Kidney epithelial cell (primary cell): ENCODE data around the gene ZC3H7B. TPM values are rescaled to one million over a fixed set of nuclear protein-coding genes. Genes with fewer than 3 reads are reported as not detected.
A peak's percentile ranks its signal among the peaks of the same experiment; 100 is the strongest.

Experiments
- DNase-seq: peaks from one replicate; pipeline ENCODE4 v3.0.0-alpha.2; 2010; ENCODE audit warnings: low read depth
- H3K27me3 ChIP-seq: 2 replicates; pipeline ENCODE4 v1.6.0; 2011; ENCODE audit warnings: low read length; ENCODE audit not compliant: control insufficient read depth, insufficient read depth
- H3K36me3 ChIP-seq: 2 replicates; pipeline ENCODE4 v1.5.1; 2011; ENCODE audit warnings: low read length; ENCODE audit not compliant: control insufficient read depth, insufficient read depth
- H3K4me3 ChIP-seq: 2 replicates; pipeline ENCODE4 v1.5.1; 2011; ENCODE audit warnings: low read depth, mild to moderate bottlenecking, control low read depth, low read length
- CTCF ChIP-seq: IDR thresholded peaks from 2 replicates; pipeline ENCODE4 v1.5.1; 2011; ENCODE audit warnings: mild to moderate bottlenecking, moderate library complexity, low read length, control low read depth, inconsistent platforms; ENCODE audit not compliant: insufficient read depth, poor library complexity, severe bottlenecking
- total RNA-seq: library from RNA; depleted of rRNA; stranded (reverse); fragments of >200 nt; gene quantifications from 2 replicates; pipeline ENCODE4 v1.2.3, GENCODE V29; 2015

Gene ZC3H7B
- total RNA-seq, 1 donor from 2014 or later, result 57.7 TPM

- no peaks in the 10 kb centered on the region for H3K27me3 ChIP-seq
- no peak for TF ChIP-seq CTCF
- H3K36me3 ChIP-seq, result no peaks in the 10 kb centered on the region
- DNase-seq, result no peak
- peak overlapping the region; percentile 70 for H3K4me3 ChIP-seq
Observed at GRCh38 chr22:41302811-41303210, 1.5 kb downstream of the ZC3H7B start.

DNA sequence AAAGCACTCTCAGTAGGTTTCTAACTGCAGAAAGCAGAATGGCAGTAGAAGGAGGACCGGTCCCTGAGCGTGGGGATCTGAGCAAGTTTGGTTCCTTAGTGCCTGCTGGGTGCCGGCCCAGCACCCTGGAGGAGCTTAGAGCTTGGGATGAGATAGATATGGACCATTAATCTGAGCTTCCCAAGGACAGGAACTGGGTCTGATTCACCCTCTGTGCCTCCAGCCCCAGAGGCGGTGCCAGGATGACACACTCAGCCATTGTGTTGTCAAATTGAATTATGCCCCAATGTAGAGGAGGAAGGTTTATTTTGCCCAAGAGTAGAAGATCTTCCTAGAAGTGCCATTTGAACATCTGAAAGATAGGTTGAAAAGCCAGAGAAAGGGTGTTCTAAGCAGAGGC, 4.3 kb downstream of the ZC3H7B start:
- no peaks in the 10 kb centered on the region for H3K27me3 ChIP-seq
- TF ChIP-seq CTCF, result no peak
- H3K36me3 ChIP-seq, result no peaks in the 10 kb centered on the region
- DNase-seq, result peak; percentile 61
- no peak overlapping the region for H3K4me3 ChIP-seq

DNA sequence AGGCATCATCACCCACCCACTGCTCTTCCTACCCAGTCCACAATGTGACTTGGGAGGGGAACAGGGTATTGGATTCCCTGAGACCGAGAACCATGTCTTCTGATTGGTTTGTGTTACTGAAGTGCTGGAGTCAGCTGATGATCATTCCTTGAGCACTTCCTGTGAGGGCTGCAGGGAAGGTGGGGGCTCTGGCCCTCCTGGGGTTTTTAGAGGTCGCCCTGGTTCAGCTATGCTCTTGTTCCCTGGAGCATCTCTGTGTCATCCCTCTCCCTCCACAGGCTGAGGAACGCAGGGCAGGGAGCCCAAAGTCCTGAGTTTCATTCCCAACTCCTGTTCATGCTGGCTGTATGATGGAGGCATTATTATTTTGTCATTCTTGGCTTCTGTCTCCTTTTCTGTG, 6.7 kb downstream of the ZC3H7B start:
- no peaks in the 10 kb centered on the region for H3K36me3 ChIP-seq
- DNase-seq, result no peak
- H3K4me3 ChIP-seq, result no peak overlapping the region
- no peak for TF ChIP-seq CTCF
- H3K27me3 ChIP-seq, result no peaks in the 10 kb centered on the region

- no peak for TF ChIP-seq CTCF
- no peak overlapping the region for H3K4me3 ChIP-seq
- DNase-seq, result no peak
Observed at GRCh38 chr22:41308544-41308947, 7.2 kb downstream of the ZC3H7B start.

GRCh38 chr22:41310336-41310735, 9.0 kb downstream of the ZC3H7B start:
- no peak for DNase-seq
- no peak for TF ChIP-seq CTCF
- no peak overlapping the region for H3K4me3 ChIP-seq
- peaks cover 1% of the 10 kb centered on the region for H3K36me3 ChIP-seq
- no peaks in the 10 kb centered on the region for H3K27me3 ChIP-seq

More at GRCh38 chr22:41308544-41308947, 7.2 kb downstream of the ZC3H7B start:
- Histone ChIP-seq H3K27me3 (no peaks in the 10 kb centered on the region), H3K36me3 (peaks cover 1% of the 10 kb centered on the region)

GRCh38 chr22:41311487-41311886, 10.2 kb downstream of the ZC3H7B start:
- H3K4me3 ChIP-seq, result no peak overlapping the region
- peaks cover 1% of the 10 kb centered on the region for H3K36me3 ChIP-seq
- no peak for DNase-seq
- no peaks in the 10 kb centered on the region for H3K27me3 ChIP-seq
- TF ChIP-seq CTCF, result no peak
